GM21515 (cell line): ENCODE measurements around the gene ACTR10.
"Not testable (repeated sequence)": the region's sequence is repeated elsewhere in the genome, so short reads cannot be mapped to it uniquely, and the experiment has no call there.

Experiments
- ATAC-seq: cut with Tn5 transposase; IDR thresholded peaks from one replicate; pipeline ENCODE4 v1.9.1; 2021; ENCODE audit not compliant: unreplicated experiment

ACTR10 gene

DNA sequence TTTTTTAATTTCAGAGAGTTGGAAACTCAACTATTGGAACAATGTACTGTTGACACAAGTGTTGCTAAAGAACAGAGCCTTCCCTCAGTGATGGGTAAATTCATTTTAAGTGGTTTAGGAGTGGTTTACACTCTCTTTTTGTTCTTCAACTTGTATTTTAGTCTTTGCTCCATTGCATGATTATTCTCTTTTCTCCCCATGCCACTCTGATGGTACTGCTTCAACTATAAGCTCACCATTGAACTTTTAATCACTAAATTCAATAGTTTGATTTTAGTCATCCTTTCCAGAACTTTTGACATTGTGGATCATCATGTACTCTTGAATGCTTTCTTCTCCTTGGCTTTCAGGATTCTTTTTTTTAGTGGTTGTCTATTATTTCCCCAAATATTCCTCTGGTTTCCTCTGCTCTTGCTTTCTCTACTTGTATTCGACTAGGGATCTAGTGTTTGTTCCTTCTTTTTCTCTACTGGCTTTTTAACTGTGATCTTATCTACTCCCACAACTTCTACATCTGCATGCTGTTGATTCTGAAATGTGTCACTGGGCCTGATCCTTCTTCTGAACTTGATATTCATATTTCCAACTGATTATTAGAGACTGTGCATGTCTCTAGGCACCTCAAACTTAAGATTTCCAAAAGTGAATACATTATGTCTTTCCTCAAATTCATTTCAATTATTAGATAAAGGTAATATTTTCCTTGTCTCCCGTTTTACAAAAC, 15.4 kb downstream of the ACTR10 start:
- ATAC-seq, result no peak

DNA sequence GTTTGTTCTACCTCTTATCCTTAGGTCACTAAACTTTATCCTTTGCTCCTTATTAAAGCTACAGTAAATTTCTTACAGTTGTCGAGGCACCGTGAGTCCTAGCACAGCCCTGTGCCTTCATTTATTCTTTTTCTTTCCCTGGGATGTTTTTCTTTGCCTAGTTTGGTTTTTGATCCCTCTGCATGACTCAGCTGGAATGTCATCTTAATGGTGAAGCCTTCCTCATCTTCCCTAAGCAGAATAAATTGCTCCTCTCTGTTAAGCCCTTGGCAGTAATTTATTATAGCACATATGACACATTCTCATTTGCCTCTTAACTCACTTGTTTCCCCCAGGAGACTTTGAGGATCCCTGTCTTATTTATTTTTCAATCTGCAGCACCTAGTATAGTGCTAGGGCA, 16.6 kb downstream of the ACTR10 start:
- no peak for ATAC-seq

DNA sequence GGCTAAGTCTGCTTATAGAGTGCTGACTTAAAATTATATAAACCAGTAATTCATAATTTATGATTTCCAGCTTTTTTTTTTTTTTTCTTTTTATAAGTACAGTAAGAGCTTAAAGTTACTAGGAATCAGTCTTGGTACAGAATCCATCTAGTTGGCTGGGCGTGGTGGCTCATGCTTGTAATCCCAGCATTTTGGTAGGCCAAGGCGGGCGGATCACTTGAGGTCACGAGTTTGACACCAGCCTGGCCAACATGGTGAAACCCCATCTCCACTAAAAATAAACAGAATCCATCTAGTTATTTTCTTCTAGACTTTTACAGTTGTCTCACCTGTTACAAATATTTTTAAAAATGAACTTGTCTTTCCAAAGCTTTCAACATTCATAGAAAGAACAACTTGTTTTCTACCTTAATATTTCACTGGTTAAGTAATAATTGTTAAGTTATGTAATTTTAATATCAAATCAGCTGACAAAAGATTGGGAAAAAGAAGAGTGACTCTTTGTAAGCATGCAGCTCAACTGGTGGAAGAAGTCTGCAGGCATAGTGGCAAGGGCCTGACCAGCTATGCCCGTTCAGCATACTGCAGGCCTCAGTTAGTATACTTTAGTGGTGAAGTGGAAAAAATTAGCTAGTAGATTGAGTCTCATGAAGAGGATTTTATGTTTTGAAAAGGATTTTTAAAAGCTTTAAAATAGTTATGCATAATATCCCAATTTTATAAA, 27.3 kb downstream of the ACTR10 start:
- ATAC-seq, result no peak

DNA sequence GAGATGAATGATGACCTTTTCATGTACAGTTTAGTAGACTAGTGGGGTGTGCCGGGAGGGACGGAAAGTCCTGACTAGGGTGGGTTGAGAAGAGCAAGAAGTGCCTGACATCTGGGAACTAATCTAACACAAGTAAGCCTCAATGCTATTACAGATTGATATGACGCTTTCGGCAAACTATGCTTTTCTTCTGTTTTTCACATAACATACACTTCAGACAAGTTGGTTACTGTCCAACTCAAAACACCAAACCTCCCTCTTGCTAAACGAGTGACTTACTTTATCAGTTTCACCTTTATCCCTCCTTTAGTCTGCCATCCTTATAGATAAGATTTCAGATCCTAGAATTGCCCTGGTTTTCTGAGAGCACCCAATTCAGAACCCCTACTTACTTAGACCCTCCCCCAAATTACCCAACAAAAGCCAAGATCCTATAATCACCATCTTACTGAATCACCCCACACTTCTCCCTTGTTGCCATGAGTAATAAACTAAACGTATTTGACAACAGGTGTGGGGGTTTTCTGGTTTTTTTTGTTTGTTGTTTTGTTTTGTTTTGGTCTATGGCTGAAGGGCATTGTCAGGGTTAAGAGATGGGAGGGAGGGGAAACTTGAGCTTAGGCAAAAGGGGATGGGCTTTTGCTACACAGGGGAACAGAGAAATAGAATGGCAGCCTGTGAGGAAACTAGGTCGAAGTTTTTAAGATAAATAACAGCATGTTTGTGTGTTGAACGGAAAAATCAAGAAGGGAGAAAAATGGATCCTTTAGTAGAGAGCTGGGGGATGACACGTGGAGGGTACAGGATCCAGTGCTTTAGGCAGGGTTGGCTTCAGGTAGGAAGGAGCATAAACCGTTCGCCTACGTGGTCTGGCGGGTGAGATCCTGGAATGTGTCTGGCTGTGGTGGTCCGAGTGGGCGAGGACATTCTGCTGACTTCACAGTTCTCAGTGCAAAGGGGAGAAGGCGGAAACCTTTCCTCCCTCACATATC, 38.6 kb downstream of the ACTR10 start:
- ATAC-seq, result no peak

DNA sequence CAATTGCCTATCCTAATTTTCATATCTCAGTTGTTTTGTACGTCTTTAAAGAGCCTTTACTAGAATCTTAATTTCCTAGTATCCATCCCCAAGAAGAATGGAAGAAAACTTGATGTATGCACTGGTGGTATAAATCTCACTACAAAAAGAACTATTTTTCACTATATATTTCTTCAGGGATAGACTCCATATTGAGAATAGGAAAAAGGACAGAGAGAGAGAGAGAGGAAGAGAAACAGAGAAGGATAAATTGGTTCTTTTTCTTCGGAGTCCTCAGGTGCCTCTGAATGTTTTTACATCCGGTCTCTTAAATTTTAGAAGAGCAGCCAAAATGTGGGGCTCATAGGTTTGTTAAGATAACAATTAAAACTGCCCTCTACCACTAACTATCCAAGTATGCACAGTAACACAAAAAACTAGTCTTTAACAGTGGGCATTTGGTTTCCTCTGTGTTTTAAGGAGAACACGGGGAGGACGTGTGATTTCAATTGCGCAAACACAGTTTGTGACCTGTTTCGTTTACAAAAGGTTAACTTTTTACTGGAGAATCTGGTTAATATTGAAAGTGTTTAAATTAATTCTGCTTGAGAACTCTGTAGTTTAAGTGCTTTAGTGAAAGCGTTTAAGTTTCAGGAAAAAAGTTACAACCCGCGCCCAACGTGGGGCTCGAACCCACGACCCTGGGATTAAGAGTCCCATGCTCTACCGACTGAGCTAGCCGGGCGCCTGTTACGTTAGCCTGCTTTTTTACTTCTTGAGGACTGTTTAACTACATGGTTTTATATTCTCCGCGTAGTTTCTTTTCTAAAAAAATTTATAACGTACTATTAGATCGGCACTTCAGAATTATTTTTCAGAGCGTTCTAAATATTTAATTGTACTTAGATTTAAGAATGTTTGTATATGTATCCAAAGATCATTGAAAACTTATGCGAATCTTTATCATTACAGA, 39.6 kb downstream of the ACTR10 start:
- no peak for ATAC-seq

DNA sequence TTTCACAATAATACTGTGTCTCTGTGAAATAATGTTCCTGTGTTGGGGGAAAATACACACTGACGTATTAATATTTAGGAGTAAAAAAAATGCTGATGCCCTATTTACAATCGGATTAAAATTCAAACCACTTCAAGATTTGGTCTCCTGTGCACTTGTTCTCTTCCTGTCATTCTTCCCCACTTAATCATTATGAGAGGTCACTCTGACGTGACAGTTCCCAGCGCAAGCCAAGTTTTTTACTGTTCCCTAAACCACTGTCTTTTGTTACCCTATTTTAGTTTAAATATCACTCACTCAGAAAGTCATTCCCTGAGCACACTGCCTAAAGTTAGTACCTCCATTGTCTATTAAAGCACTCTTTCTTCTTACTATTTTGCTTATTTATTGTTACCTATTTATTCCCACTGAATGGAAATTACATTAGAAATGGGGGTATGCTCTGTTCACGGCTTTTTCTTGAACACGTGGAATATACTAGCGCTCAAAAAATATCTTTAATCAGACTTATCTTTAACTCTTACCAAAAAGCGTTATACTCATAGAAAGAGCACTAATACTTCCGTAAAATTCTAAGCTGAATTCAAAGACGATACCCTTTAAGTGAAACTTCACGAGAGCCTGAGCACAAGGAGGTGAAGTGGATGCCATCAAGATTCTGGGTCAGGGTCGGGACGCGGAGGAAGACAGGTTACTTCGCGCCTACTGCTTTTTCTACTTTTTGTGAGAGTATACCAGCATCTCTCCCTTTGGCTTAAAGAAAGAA, 44.0 kb downstream of the ACTR10 start:
- ATAC-seq, result peak; percentile 33

DNA sequence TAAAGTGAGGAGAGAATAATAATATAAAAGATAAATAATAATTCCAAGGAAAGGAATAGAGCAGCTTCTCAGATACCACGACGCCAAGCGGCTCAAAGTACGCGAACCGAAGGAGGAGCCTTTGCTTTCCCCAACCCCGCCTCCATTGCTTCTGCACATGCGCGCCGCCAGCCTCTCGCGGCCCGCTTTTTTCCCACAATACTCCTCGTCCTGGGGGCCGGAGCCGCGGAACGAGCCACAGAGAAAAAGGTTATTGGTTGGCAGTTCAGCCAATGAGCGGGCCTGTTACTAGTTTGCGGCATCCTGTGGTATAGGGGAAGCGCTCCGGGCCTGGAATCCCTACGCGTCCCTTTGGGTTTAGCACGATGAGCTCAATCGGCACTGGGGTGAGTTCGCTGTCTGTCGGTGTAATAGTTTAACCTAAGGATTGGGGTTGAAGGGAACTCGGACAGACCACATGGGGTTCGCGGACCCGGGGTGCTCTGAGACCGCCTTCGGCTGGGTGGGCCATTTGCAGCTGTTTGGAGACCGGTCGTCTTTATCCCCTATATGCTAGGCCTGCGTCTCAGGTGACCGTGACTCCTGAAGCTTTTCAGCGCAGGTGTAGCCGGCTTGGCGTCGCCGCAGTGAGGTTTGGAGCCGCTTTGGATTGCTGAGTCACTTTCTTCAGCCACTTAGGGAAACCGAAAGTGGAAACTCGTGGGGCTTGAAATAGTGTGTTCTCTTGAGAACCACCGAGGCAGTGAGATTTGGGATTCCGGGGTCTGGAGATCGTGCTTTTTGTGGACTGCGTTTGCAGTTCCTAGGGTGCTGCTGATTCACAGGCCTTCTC, 44.8 kb downstream of the ACTR10 start, which contains the start of gene PSMA3:
TSS of gene PSMA3 (plus strand) at position 288 of the 832 bp plus-strand sequence. CDS start at position 366, 78 bp downstream.
- ATAC-seq, result peak; percentile 92

DNA sequence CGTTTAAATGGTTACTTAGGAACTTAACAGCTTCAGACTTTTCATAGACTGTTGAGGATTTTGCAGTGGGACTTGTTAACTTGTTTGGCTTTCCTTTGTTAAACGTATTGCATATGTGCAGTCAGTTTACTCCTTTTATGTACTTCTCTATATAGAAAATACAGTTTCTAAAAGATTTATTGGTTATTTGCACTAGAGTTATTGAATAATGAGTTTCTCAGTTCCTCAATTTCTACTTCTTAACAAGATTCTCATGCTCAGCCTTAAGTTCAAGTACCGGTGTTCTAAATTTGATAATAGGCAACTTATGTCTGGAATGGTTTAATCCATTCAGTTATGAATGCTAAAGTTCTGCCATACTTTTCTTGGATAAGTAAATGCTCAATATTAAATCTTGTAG, 45.6 kb downstream of the ACTR10 start:
- ATAC-seq, result no peak

- ATAC-seq, result no peak
Observed at GRCh38 chr14:58249611-58250010, 49.7 kb downstream of the ACTR10 start.

DNA sequence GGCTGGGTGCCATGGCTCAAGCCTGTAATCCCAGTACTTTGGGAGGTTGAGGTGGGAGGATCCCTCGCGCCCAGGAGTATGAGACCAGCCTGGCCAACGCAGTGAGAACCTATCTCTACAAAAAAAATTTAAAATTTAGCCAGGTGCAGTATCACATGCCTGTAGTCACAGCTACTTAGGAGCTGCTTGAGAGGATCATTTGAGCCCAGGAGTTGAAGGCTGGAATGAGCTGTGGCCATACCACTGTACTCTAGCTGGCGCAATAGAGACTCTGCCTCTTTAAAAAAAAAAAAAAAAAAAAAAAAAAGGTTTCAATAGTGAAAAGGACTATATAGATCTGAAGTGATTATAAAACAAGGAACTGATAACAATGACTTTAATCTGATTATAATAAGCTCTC, 58.2 kb downstream of the ACTR10 start:
- ATAC-seq, result no peak

- ATAC-seq, result not testable (repeated sequence)
Observed at GRCh38 chr14:58262005-58262404, 62.1 kb downstream of the ACTR10 start.

DNA sequence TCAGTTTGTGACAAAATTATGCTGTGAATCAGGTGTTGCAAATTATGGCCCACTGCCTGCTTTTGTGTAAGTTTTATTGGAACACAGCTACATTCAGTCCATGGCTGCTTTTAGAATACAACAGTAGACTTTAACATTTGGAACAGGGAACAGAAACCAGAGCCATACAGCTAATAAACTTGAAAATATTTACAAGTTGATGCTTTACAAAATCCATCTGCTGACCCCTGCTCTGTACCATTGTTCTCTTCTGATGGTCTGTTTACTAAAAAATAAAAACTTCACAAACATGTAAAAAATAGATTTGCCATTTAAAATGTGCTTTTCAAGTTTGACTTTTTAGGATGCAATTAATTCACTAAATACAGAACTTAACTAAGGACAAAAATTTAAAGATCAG, 65.5 kb downstream of the ACTR10 start:
- ATAC-seq, result no peak

GRCh38 chr14:58270628-58271027, 70.7 kb downstream of the ACTR10 start:
- ATAC-seq, result no peak

- no peak for ATAC-seq
Observed at GRCh38 chr14:58272588-58273372, 72.8 kb downstream of the ACTR10 start.

DNA sequence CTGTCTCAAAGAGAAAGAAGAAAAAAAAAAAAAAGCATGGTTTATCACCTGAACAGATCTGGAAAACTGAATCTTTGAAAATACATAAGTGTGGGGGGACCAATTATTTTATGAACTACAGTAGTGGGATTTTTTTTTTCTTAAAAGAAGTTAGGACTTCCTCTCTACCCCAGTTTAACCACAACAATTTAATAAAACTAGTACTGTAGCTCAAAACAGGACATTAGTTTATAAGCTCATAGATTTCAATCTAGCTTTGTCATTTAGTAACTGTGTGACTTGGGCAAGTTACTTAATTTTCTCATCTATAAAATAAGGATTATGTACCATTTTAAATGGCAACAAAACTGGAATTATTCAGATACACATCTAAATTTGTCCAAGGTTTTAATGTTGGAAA, 74.9 kb downstream of the ACTR10 start:
- ATAC-seq, result no peak

GRCh38 chr14:58275527-58276190, 75.7 kb downstream of the ACTR10 start:
- no peak for ATAC-seq

DNA sequence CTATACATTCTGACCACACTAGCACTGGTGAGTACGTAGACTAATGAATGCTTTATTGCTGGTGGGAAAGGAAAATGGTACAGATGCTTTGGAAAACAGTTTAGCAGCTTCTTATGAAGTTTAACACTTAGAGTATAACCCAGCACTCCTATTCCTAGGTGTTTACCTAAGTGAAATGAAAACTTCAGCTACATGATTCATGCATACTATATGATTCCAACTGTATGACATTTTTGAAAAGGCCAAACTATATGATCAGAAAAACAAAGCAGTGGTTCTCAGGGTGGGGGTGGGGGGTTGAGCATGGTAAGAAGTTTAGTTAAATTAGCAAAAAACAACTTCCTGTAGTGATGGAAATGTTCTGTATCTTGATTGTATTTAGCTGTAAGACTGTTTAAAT, 76.3 kb downstream of the ACTR10 start:
- no peak for ATAC-seq
